ENCODE measurements around the gene LRMDA. TPM values are rescaled to one million over a fixed set of nuclear protein-coding genes. Genes with fewer than 3 reads are reported as not detected.

Gene LRMDA
- total and polyA plus RNA-seq, 2 of the 8 experiments (the other 6 are each of a cell fraction or from before 2014, with no cell fraction given): 0.86 to 2.8 TPM

GRCh38 chr10:76341740-76342139 is 910.3 kb downstream of the LRMDA start:
- Histone ChIP-seq H4K20me1 (replicated peaks in 1 of 2; ENCODE audit: control insufficient read depth in 1 of 2, insufficient read depth in 2 of 2, low read length in 2 of 2) (no peaks in the 10 kb centered on the region), H2BK120ac (replicated peaks; ENCODE audit: low read depth, low read length) (no peak overlapping the region), H2BK15ac (ENCODE audit: low read length) (no peak overlapping the region), H3K4me2 (ENCODE audit: insufficient read depth in 1 of 2, low read depth in 2 of 2, low read length in 2 of 2) (no peak overlapping the region), H3K79me2 (ENCODE audit: control insufficient read depth in 1 of 2, insufficient read depth in 2 of 2, low read length in 2 of 2) (no peaks in the 10 kb centered on the region), H3K18ac (ENCODE audit: extremely low read depth, low read length) (no peak overlapping the region; the same call in 1 of the 2 replicates), H2BK12ac (ENCODE audit: low read depth, low read length) (no peak overlapping the region), H3K56ac (replicated peaks; ENCODE audit: insufficient read length, low read depth, low read length) (no peak overlapping the region), H3K4me3 (ENCODE audit: extremely low read depth in 1 of 4, insufficient read depth in 2 of 4, low read depth in 3 of 4, low read length in 4 of 4) (no peak overlapping the region), H2AK5ac (ENCODE audit: low read depth, low read length) (no peak overlapping the region), H3K27ac (ENCODE audit: low read depth, low read length) (no peak overlapping the region), H3K4ac (replicated peaks; ENCODE audit: insufficient read length, low read depth, low read length) (no peak overlapping the region), H3K9ac (replicated peaks in 1 of 4; ENCODE audit: extremely low read depth in 1 of 4, low read depth in 3 of 4, low read length in 3 of 4) (no peak overlapping the region), H3K9me3 (ENCODE audit: insufficient read depth in 2 of 2, low read depth in 1 of 2, low read length in 1 of 2) (no peaks in the 10 kb centered on the region), H3K79me1 (ENCODE audit: low read depth, low read length) (no peaks in the 10 kb centered on the region), H3K27me3 (replicated peaks in 1 of 4; ENCODE audit: control insufficient read depth in 3 of 4, extremely low read depth in 1 of 4, insufficient read depth in 3 of 4, low read length in 3 of 4) (no peaks in the 10 kb centered on the region), H2AFZ (ENCODE audit: low read length) (no peak overlapping the region), H3K14ac (ENCODE audit: insufficient read length) (no peak overlapping the region), H4K8ac (ENCODE audit: extremely low read depth, insufficient read depth, low read length) (no peak overlapping the region), H3K4me1 (replicated peaks in 1 of 4; ENCODE audit: control insufficient read depth in 3 of 4, insufficient read depth in 4 of 4, low read length in 3 of 4) (peaks cover 0 to under 1% (median 0%) of the 10 kb centered on the region in 4 experiments; a peak in 1 of 7 replicates), H4K91ac (replicated peaks; ENCODE audit: insufficient read length, low read length) (no peak overlapping the region), H2BK20ac (ENCODE audit: low read length) (no peak overlapping the region), H3K36me3 (ENCODE audit: control insufficient read depth in 2 of 4, insufficient read depth in 4 of 4, low read length in 3 of 4) (no peaks in the 10 kb centered on the region), H2BK5ac (ENCODE audit: low read depth, low read length) (no peak overlapping the region), H3K23ac (ENCODE audit: insufficient read length) (no peak overlapping the region), H3K23me2 (ENCODE audit: low read depth, low read length) (no peaks in the 10 kb centered on the region), H4K5ac (ENCODE audit: insufficient read length, low read depth, low read length) (no peak overlapping the region)
- 90% methylated on average over 2 of the region's 2 CpGs; no CpG with 5 or more reads in 1 of the 2 experiments for WGBS, 2 experiments (ENCODE audit: extremely low coverage in 1 of 2, insufficient coverage in 1 of 2, insufficient read length in 1 of 2, insufficient replicate concordance in 2 of 2, low coverage in 1 of 2, low lambda C conversion rate in 2 of 2, missing lambda C conversion rate in 1 of 2)
- ChIA-PET CTCF (ENCODE audit: partially characterized antibody) (no interaction called here), POLR2A (ENCODE audit: partially characterized antibody) (no interaction called here)
- DNase-seq (ENCODE audit: low read depth in 1 of 2, low spot score in 2 of 2) (no peak), FAIRE-seq (no peak)
- TF ChIP-seq ATF2 (IDR thresholded peaks at IDR 0.05; ENCODE audit: low read length) (no peak), PHF8 (conservative IDR thresholded peaks at IDR 0.05; ENCODE audit: low read depth, low read length) (no peak), MAFK (IDR thresholded peaks at IDR 0.05; ENCODE audit: low read depth, low read length) (no peak), POLR2A (IDR thresholded peaks at IDR 0.05; ENCODE audit: control extremely low read depth in 1 of 2, low read depth in 2 of 2, low read length in 2 of 2) (no peak), CBX5 (IDR thresholded peaks at IDR 0.05; ENCODE audit: low read depth, low read length) (no peak)
